ENCODE data around the gene FMO3. TPM values are rescaled to one million over a fixed set of nuclear protein-coding genes. Genes with fewer than 3 reads are reported as not detected.

FMO3 gene
- total RNA-seq = 1 to 10 TPM in 3 of 4 donors, under 1 TPM in 1; 0.39 to 9.1 (median 1.5) TPM

- DNase-seq = no peak
- Histone ChIP-seq H3K4me1 (no peaks in the 10 kb centered on the region), H3K27ac (no peak within 1 kb of the TSS), H3K9me3 (no peaks in the 10 kb centered on the region), H3K4me3 (replicated peaks in 1 of 3) (no peak within 1 kb of the TSS), H3K27me3 (no peaks in the 10 kb centered on the region), H3K36me3 (no peaks in the 10 kb centered on the region)
- no peak for TF ChIP-seq POLR2A (IDR thresholded peaks at IDR 0.05)
- TF ChIP-seq, protein P1, sequence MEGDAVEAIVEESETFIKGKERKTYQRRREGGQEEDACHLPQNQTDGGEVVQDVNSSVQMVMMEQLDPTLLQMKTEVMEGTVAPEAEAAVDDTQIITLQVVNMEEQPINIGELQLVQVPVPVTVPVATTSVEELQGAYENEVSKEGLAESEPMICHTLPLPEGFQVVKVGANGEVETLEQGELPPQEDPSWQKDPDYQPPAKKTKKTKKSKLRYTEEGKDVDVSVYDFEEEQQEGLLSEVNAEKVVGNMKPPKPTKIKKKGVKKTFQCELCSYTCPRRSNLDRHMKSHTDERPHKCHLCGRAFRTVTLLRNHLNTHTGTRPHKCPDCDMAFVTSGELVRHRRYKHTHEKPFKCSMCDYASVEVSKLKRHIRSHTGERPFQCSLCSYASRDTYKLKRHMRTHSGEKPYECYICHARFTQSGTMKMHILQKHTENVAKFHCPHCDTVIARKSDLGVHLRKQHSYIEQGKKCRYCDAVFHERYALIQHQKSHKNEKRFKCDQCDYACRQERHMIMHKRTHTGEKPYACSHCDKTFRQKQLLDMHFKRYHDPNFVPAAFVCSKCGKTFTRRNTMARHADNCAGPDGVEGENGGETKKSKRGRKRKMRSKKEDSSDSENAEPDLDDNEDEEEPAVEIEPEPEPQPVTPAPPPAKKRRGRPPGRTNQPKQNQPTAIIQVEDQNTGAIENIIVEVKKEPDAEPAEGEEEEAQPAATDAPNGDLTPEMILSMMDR (IDR thresholded peaks at IDR 0.05) = no peak
- intact Hi-C loops (cut with DNase I) = no loop called here
- 93 to 95% methylated on average over 5 of the region's 5 CpGs for WGBS, 2 donors
These were observed at the start of gene FMO3 for GRCh38 chr1:171090604-171091003. TSS of gene FMO3 (plus strand) at chr1:171090905. CDS start at chr1:171092659, 1,754 bp downstream.

DNA sequence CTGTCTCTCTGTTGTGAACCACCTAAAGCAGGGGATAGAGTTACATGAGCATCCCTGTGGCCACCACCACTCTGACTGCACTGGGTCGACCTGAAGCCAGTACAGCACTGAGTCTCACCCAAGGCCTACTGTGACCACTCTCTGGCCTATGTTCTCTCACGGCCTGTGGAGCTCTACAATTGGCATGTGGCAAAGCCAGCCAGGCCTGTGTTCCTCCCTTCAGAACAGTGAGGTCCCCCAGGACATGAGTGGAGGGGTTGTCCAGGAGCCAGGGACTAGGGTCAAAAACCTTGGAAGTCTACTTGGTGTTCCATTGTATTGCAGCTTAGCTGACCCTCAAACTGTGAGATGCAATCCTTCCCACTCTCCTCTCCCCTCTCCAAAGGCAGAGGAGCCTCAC is 42.7 kb upstream of the FMO3 start:
- H3K27me3 ChIP-seq = no peaks in the 10 kb centered on the region
- H3K36me3 ChIP-seq = no peaks in the 10 kb centered on the region
- TF ChIP-seq POLR2A (IDR thresholded peaks at IDR 0.05) = no peak
- TF ChIP-seq, protein P1 (IDR thresholded peaks at IDR 0.05) = no peak
- no peak overlapping the region for H3K27ac ChIP-seq
- no peak for DNase-seq
- H3K4me3 ChIP-seq (replicated peaks in 1 of 3) = no peak overlapping the region
- no peaks in the 10 kb centered on the region for H3K9me3 ChIP-seq
- no peaks in the 10 kb centered on the region for H3K4me1 ChIP-seq
- WGBS, 2 donors = 84 to 88% methylated on average over 2 of the region's 2 CpGs
- intact Hi-C loops (cut with DNase I) = no loop called here

DNA sequence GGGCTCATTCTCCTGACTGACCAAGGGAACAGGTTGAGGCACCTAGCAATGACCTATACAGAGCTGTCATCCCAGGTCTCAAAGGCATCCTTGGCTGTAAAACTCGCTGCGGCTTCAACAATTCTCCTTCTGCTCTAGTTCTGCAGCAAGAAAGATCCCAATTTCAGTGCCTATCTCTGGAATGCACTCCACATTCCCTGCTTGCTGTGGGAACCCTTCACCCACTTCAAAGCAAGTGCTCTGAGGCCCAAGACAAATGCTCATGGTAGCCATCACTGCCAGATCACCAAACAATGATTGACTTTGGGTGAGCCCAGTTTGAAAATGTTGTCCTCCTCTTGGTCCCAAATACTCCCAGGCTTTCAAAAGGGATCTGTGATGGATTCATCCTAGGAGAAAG is 37.7 kb upstream of the FMO3 start:
- WGBS, 2 donors = 54 to 88% methylated on average over 2 of the region's 2 CpGs
- no peak overlapping the region for H3K27ac ChIP-seq
- no peaks in the 10 kb centered on the region for H3K36me3 ChIP-seq
- TF ChIP-seq, protein P1 (IDR thresholded peaks at IDR 0.05) = no peak
- no peak for TF ChIP-seq POLR2A (IDR thresholded peaks at IDR 0.05)
- H3K9me3 ChIP-seq = no peaks in the 10 kb centered on the region
- H3K27me3 ChIP-seq = no peaks in the 10 kb centered on the region
- DNase-seq = no peak
- no peak overlapping the region for H3K4me3 ChIP-seq (replicated peaks in 1 of 3)
- no peaks in the 10 kb centered on the region for H3K4me1 ChIP-seq
- intact Hi-C loops (cut with DNase I) = no loop called here

DNA sequence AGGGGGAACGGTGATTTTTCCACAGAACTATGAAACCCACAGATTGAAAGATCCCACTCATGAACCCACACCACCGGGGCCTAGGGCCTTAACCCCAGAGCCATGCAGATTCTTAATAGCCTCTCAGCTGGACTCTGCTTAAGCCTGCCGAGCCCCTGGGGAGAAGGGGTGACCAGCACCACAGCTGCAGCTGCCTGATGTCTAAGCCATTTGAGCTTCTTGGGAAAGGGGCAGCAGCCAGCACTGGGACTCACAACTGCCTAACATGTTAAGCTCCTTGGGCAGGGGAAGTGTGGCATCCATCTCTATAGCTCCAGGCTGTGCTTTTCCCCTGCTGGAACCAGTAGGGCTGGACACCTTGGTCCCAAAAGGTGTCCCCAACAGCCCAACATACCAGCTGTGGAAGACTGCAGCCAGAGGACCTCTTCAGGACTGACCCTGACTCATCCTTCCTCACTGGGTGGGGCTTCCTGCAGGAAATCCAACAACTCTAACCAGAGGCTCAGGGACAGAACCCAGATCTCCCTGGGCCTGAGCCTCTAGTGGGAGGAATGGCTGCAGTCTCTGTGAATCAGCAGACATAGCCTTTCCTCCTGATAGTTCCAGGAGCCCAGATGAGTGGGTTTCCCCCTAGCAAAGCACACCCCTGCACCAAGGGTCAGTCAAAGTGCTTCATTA is 34.6 kb upstream of the FMO3 start:
- intact Hi-C loops (cut with DNase I) = no loop called here
- TF ChIP-seq, protein P1 (IDR thresholded peaks at IDR 0.05) = no peak
- no peak for TF ChIP-seq POLR2A (IDR thresholded peaks at IDR 0.05)
- H3K4me1 ChIP-seq = no peaks in the 10 kb centered on the region
- no peak overlapping the region for H3K4me3 ChIP-seq (replicated peaks in 1 of 3)
- WGBS, 2 donors = 75 to 96% methylated on average over 3 of the region's 3 CpGs
- no peaks in the 10 kb centered on the region for H3K36me3 ChIP-seq
- no peaks in the 10 kb centered on the region for H3K9me3 ChIP-seq
- no peak overlapping the region for H3K27ac ChIP-seq
- no peak for DNase-seq
- H3K27me3 ChIP-seq = no peaks in the 10 kb centered on the region

DNA sequence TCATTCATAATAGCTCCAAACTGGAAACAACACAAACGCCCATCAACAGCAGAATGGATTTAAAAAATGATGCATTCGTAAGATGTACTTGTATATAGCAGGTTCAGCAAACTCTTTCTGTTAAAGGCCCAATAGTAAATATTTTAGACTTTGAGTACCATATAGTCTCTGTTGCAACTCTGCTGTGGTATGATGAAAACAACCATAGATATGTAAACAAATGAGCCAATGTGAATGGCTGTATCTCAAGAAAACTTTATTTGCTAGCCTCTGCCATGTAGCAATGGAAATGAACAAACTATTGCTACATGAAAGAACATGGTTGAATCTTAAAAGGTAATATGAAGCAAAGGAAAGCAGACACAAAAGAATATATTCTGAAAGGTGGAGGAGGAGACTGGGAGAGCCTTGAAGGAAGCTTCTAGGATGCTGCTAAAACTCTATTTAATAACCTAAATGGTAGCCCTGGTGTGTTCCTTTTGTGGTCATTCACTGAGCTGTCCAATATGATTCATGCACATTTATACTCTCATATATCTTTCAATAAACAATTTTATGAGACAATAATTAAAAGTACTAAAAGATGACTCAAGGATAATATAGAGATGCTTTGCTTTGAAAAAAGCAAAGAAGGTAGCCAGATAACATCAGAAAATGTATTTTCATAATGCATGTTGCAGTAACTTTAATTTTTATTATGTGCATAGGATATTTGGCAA is 29.1 kb upstream of the FMO3 start:
- no peaks in the 10 kb centered on the region for H3K4me1 ChIP-seq
- intact Hi-C loops (cut with DNase I) = no loop called here
- no peaks in the 10 kb centered on the region for H3K27me3 ChIP-seq

More for the DNA sequence above, 29.1 kb upstream of the FMO3 start:
- 73 to 89% methylated on average over 2 of the region's 2 CpGs for WGBS, 2 donors
- Histone ChIP-seq H3K4me3 (replicated peaks in 1 of 3) (no peak overlapping the region), H3K9me3 (no peaks in the 10 kb centered on the region), H3K36me3 (no peaks in the 10 kb centered on the region), H3K27ac (no peak overlapping the region)
- TF ChIP-seq POLR2A (IDR thresholded peaks at IDR 0.05) = no peak
- no peak for DNase-seq
